ENCODE data around the gene GABRA6. TPM values are rescaled to one million over a fixed set of nuclear protein-coding genes. Genes with fewer than 3 reads are reported as not detected.

GABRA6 gene
- total RNA-seq, 1 experiment from 2014 or later: not detected

Other genes starting within 250 kb of the GABRA6 start
- 0.09 and 0.11 TPM in 2 replicates for gene GABRB2, start 139.0 kb upstream of the GABRA6 start, total RNA-seq (2014; rRNA removed; shearing (Covaris generic))
- 1.9 and 9.7 TPM in 2 replicates for gene GABRA1, start 162.4 kb downstream of the GABRA6 start, total RNA-seq (2014; rRNA removed; shearing (Covaris generic))

Measured in Daoy (cell line).